Stimulated activated CD4-positive, alpha-beta T cell treated with anti-CD3 and anti-CD28 coated beads, TNF-alpha, amount 100 ng/mL, for 48 hours (primary cell): ENCODE data around the gene RASA3.
"Not testable (repeated sequence)": the region's sequence is repeated elsewhere in the genome, so short reads cannot be mapped to it uniquely, and the experiment has no call there.

Experiments
- DNase-seq, 3 donors: peaks; one replicate each; pipeline ENCODE4 v3.0.0-alpha.2; 2020; ENCODE audit warnings: low read depth in 3 of 3

RASA3 gene

DNA sequence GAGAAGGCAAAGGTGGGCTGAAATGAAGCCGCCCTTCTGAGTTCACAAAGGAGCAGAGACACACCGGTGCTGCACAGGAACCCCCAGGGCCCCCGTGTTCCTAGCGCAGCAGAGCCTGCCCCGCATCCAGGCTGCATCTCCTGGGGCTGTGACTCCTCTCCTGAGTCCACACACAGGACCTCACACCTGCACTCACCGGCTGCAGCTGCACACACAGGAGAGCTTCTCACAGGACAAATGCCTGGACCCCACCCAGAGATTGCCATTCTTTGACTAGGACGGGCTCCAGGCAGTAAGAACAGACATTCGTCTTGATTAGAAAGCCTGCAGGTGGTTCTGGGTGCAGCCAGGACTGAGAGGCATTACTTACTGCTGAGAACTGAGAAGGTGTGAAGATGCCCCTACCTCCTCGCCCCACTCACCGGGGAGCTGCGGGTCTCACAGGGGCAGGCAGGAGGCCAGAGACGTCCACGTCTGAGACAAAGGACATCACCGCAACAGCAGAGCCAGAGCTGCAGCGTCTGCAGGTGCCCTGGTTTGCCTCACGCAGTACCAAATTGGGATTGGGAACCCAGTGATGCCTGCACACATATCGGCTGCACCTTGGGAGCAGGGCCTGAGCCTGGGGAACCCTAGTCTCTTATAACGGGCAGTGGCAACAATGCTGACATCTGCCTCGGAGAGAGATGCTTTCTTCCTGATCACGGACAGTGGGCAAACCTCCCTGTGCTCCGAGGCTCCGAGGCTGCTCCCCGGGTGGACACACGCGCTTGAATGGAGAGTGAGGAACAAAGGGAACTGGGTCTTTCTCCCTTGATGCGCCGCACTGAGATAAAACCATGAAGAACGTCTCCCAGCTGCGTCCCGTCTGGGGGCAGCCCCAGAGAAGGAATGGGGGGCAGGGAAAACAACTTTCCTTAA lies 50.4 kb downstream of the RASA3 start:
- DNase-seq, result no peak

DNA sequence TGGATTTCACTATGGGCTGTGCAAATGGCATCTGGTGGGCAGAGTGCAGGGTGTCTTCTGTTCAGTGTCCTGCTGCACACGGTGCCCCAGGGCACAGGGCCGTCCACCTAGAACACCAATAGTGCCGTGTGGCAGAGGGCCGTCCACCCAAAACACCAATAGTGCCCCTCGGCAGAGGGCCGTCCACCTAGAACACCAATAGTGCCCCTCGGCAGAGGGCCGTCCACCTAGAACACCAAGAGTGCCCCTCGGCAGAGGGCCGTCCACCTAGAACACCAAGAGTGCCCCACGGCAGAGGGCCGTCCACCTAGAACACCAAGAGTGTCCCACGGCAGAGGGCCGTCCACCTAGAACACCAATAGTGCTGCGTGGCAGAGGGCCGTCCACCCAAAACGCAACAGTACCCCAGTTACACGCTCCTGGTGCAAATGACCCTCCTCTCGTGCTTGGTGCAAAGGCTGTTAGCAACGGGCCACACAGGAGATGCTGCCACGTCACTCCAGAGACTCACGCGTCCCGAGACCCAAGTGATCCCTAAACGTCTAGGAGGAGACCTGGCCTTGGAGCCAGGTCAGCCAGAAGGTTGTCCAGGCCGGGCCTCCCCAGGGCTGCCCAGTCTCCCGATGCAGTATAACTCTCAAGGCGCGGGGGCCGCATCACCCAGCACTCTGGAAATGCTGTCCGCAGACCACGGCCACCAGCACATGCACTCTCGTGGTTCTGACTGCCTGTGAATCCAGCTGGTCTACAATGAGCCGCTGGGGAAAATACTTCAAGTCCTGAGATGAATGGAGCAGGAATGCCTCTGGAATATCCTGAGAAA lies 51.5 kb downstream of the RASA3 start:
- DNase-seq, result no peak

GRCh38 chr13:114079601-114080536 lies 52.6 kb downstream of the RASA3 start:
- no peak for DNase-seq

GRCh38 chr13:114078461-114079451 lies 53.7 kb downstream of the RASA3 start:
- DNase-seq, result no peak

- DNase-seq, result no peak
Observed at GRCh38 chr13:114077933-114078325, 54.5 kb downstream of the RASA3 start.

DNA sequence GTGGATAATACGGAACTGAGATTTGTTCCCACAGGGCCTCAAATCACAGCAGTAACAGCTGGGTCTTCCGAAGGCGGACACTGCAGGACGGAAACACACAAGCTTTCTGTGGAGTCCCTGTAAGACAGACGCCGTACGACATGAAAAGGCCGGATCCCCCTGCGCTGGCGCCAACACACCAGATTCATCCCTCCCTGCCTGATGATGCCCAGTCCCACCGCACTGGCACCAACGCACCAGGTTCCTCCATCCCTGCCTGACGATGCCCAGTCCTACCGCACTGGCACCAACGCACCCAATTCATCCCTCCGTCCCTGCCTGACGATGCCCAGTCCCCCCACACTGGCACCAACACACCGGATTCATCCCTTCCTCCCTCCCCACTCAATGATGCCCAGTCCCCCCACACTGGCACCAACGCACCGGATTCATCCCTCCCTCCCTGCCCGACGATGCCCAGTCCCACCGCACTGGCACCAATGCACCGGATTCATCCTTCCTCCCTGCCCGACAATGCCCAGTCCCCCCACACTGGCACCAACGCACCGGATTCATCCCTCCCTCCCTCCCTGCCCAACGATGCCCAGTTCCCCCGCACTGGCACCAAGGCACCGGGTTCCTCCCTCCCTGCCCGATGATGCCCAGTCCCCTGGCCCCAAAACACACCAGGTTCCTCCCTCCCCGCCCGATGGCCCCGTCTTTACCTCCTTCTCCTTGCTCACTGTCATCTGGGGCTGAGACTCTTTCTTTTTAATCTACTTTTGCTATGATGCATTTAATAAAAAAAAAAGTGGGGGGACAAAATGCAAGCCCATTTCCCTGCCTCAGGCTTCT lies 55.1 kb downstream of the RASA3 start:
- DNase-seq, result no peak

- no peak for DNase-seq
Observed at GRCh38 chr13:114076329-114077090, 55.9 kb downstream of the RASA3 start.

DNA sequence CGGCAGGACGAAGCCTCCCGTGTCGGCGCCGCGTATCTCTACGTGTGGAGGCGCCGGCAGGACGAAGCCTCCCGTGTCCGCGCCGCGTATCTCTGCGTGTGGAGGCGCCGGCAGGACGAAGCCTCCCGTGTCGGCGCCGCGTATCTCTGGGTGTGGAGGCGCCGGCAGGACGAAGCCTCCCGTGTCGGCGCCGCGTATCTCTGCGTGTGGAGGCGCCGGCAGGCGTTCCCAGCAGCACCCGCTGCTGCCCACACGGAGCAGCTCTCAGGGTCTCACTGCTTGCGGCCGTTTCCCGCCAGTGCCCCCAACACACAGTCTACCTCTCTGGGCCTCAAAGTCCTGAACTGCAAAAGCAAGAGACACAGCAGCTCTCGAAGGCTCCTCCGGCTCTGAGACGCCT lies 56.6 kb downstream of the RASA3 start:
- not testable (repeated sequence) for DNase-seq

DNA sequence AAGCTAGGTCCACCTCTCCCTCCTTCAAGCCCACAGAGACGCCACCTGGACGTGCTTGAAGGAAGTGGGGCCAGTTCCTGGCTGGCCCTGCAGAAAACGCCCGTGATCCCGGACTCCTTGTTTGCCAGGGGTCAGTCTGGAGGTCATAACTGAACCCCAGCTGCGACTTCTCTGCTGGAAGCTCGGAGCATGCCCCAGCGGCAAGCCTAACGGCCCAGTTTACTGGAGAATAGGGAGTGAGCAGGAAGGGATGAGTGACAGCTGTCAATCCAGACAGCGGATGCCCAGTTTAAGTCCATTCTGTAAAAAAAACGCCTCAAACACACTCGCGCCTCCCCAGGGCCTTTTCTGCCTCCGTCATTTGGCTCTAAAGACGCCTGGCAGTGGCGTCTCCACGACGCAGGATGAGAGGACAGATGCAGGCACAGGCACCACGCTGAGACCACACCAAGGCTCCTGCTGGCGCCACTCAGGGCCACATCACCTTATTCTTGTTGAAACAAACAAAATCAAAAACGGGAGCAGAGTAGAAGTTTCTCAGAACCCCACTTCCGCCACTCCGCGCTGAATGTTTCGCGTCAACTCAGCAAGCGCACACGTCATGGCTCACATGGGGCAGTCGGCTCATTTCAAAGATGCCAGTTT lies 57.6 kb downstream of the RASA3 start:
- no peak for DNase-seq

GRCh38 chr13:114073881-114074612 lies 58.4 kb downstream of the RASA3 start:
- DNase-seq, result no peak

DNA sequence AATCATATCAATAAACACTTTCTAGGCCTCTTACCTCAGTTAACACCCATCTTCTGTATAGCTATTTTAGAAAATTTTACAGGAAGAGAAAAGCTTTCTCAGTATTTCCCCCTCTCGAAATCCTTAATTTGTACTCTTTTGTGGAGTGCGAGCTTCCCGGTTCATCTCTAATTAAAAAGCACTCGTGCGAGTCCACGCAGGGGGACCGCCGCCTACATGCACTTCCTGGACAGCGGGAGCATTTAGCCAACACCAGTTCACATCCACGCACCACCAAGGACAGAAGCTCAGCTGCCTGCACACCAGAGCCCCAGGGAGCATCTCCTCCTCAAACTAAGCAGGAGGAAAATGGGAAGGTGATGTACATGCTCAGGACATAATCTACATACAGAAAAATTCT lies 60.0 kb downstream of the RASA3 start:
- DNase-seq, result no peak

DNA sequence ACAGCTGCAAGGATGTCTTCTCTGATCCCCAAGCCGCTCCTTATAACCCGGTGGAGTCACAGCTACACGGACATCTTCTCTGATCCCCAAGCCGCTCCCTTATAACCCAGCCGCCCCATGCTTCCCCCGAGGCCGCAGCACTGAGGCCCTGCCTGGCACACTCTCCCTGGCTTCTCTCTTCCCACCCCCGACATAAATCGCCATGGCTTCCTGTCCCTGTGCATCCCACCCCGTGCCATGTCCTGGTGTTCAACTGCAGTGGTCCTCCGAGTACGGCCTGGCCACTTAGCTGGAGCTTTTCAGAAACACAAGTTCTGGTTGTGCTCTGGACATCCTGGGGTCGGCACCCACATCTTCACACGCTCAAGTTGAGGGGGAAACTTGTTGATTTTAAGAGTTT lies 60.4 kb downstream of the RASA3 start:
- no peak for DNase-seq

DNA sequence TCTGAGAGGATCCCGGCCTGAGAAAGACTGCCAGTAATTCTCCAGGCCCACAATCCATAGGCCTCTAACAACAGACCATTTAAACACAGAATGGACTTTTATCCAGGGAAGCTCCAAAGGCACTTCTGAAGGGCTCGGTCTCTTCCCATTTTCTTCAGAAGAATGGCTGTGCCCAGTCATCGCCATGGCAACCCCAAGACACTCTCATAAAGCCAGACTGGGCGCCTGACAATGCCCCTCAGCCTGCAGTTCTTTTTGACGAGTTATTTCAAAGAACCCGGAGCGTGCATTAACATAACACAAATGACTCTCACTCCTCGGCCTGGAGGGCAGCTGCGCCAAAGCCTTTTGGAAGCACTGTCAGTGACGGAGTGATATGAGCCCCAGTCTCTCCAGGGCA lies 61.0 kb downstream of the RASA3 start:
- no peak for DNase-seq

DNA sequence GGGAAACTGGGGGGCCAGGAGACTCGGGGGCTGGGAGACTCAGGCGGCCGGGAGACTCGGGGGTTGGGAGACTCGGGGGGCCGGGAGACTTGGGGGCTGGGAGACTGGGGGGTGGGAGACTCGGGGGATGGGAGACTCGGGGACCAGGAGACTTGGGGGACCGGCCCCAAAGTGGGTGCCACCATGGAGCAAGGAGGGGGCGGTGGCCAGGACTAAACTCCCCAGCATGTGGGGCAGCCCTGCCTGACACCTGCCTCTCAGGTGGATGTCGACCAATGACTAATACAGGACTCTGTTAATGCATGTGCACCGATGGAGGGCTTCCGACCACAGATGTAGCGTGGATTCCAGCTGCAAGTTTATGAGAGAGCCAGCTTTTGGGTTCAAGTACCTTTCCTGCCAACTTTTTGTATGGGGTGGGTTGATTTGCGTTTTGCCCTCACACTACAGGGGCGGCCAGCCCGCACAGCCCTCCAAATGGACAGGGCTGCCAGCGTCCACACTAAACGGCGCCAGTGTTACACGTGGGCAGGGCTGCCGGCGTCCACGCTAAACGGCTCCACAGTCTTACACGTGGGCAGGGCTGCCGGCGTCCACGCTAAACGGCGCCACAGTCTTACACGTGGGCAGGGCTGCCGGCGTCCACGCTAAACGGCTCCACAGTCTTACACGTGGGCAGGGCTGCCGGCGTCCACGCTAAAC lies 62.2 kb downstream of the RASA3 start:
- no peak for DNase-seq

GRCh38 chr13:114069376-114070097 lies 62.9 kb downstream of the RASA3 start:
- DNase-seq, result no peak

GRCh38 chr13:114068656-114069318 lies 63.6 kb downstream of the RASA3 start:
- DNase-seq, result no peak
